SK-N-SH treated with all-trans-retinoic acid at 6 μM for 48 hours (cell line): ENCODE data around the gene PFKFB1.

Experiments
- ESRRG ChIP-seq: fragments of 250-450 bp; sonication (Bioruptor Pico); IDR thresholded peaks from 2 replicates; pipeline ENCODE4 v1.6.1; 2021; ENCODE audit warnings: mild to moderate bottlenecking
- OSR1 ChIP-seq: fragments of 250-450 bp; sonication (Bioruptor Pico); IDR thresholded peaks from 2 replicates; pipeline ENCODE4 v1.8.0; 2022; ENCODE audit warnings: moderate library complexity, mild to moderate bottlenecking, inconsistent platforms
- ZFP3 ChIP-seq: fragments of 250-450 bp; sonication (Bioruptor Pico); IDR thresholded peaks from 2 replicates; pipeline ENCODE4 v1.5.0; 2020; ENCODE audit warnings: mild to moderate bottlenecking, moderate library complexity
- ZFP30 ChIP-seq: fragments of 450-650 bp; formaldehyde crosslinking; IDR thresholded peaks from 2 replicates; pipeline ENCODE4 v1.5.0; 2022; ENCODE audit warnings: mild to moderate bottlenecking, moderate library complexity
- ZNF565 ChIP-seq: fragments of 450-650 bp; formaldehyde crosslinking; conservative IDR thresholded peaks from 2 replicates; pipeline ENCODE4 v1.5.0; 2020; ENCODE audit warnings: low read depth, mild to moderate bottlenecking, moderate library complexity
- TF ChIP-seq, protein P1 (sequence below): fragments of 250-450 bp; sonication (Bioruptor Pico); IDR thresholded peaks from 2 replicates; pipeline ENCODE4 v1.8.0; 2021; ENCODE audit warnings: low read depth, mild to moderate bottlenecking, moderate library complexity, borderline replicate concordance

DNA sequence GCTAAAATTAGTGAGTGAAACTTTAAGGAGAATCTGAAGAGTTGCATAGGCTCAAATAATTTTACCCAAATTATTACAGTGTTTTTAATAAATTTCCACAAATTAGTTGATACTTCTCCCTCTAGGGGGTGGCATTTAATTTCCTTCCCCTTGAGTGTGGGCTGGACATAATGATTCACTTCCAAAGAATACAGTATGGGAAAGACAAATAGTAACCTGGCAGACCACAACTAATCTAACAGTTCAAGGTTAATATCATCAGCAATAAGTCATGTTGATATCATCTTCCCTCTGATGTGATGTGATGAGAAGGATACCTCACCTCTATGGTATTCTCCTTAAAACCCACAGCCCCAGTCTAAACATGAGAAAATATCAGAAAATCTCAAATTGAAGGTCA lies 15.5 kb downstream of the PFKFB1 start:
- TF ChIP-seq, protein P1, sequence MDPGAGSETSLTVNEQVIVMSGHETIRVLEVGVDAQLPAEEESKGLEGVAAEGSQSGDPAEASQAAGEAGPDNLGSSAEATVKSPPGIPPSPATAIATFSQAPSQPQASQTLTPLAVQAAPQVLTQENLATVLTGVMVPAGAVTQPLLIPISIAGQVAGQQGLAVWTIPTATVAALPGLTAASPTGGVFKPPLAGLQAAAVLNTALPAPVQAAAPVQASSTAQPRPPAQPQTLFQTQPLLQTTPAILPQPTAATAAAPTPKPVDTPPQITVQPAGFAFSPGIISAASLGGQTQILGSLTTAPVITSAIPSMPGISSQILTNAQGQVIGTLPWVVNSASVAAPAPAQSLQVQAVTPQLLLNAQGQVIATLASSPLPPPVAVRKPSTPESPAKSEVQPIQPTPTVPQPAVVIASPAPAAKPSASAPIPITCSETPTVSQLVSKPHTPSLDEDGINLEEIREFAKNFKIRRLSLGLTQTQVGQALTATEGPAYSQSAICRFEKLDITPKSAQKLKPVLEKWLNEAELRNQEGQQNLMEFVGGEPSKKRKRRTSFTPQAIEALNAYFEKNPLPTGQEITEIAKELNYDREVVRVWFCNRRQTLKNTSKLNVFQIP (CRISPR knock-in tag), result no peak
- no peak for TF ChIP-seq ZFP30 (CRISPR knock-in tag)
- no peak for TF ChIP-seq OSR1
- TF ChIP-seq ESRRG (CRISPR knock-in tag), result no peak
- no peak for TF ChIP-seq ZFP3
- no peak for TF ChIP-seq ZNF565 (CRISPR knock-in tag)
